Cardiac muscle cell (in vitro differentiated cells and primary cell): ENCODE measurements around the gene DCUN1D1. TPM values are rescaled to one million over a fixed set of nuclear protein-coding genes. Genes with fewer than 3 reads are reported as not detected.

Experiments used
- DNase-seq, 2 donors: peaks; one replicate each; pipeline versions ENCODE4 v3.0.0 to v3.0.0-alpha.2; 2010 to 2017; ENCODE audit warnings: low read depth in 1 of 2, low spot score in 1 of 2
- H3K27ac ChIP-seq: fragments of 200-600 bp; sonication (generic); 2 replicates; pipeline ENCODE4 v1.5.1; 2016
- H3K27me3 ChIP-seq: fragments of 200-600 bp; sonication (generic); 2 replicates; pipeline ENCODE4 v1.6.0; 2016; ENCODE audit warnings: control low read depth
- H3K36me3 ChIP-seq: fragments of 200-600 bp; sonication (generic); 2 replicates; pipeline ENCODE4 v1.5.1; 2016; ENCODE audit warnings: control low read depth
- H3K4me1 ChIP-seq: fragments of 200-600 bp; sonication (generic); 2 replicates; pipeline ENCODE4 v1.8.1; 2017; ENCODE audit warnings: low read depth, mild to moderate bottlenecking, mixed run types
- H3K4me3 ChIP-seq: fragments of 200-600 bp; sonication (generic); 2 replicates; pipeline ENCODE4 v1.5.1; 2016; ENCODE audit warnings: mild to moderate bottlenecking
- H3K9me3 ChIP-seq: fragments of 200-600 bp; sonication (generic); 2 replicates; pipeline ENCODE4 v1.5.1; 2017; ENCODE audit warnings: low read depth, mild to moderate bottlenecking, control low read depth
- CTCF ChIP-seq: IDR thresholded peaks from 2 replicates; pipeline ENCODE4 v1.5.1; 2012; ENCODE audit warnings: low read depth, mild to moderate bottlenecking, low read length
- polyA plus RNA-seq: library from polyadenylated mRNA; unstranded; fragments of >200 nt; fragmentation: Nextera tagmentation; extraction: Ambion mirVana; gene quantifications from 2 replicates; pipeline ENCODE4 v1.2.1, GENCODE V29; 2016
- total RNA-seq: library from RNA; depleted of rRNA; stranded (reverse); fragments of >200 nt; gene quantifications from 2 replicates; pipeline ENCODE4 v1.2.3, GENCODE V29; 2016

Gene DCUN1D1
- total and polyA plus RNA-seq, 2 experiments from 2014 or later, result 28.4 to 31.1 TPM

GRCh38 chr3:182904164-182904563, 76.2 kb downstream of the DCUN1D1 start:
- no peaks in the 10 kb centered on the region for H3K4me1 ChIP-seq
- no peak for DNase-seq
- H3K9me3 ChIP-seq, result no peaks in the 10 kb centered on the region
- TF ChIP-seq CTCF, result no peak
- peaks cover 8% of the 10 kb centered on the region for H3K36me3 ChIP-seq
- H3K4me3 ChIP-seq, result no peak overlapping the region
- no peaks in the 10 kb centered on the region for H3K27me3 ChIP-seq
- no peak overlapping the region for H3K27ac ChIP-seq

GRCh38 chr3:182902236-182902635, 78.1 kb downstream of the DCUN1D1 start:
- Histone ChIP-seq H3K36me3 (peaks cover 13% of the 10 kb centered on the region), H3K27me3 (no peaks in the 10 kb centered on the region), H3K4me3 (no peak overlapping the region), H3K27ac (no peak overlapping the region), H3K9me3 (no peaks in the 10 kb centered on the region), H3K4me1 (no peaks in the 10 kb centered on the region)
- no peak for DNase-seq
- no peak for TF ChIP-seq CTCF

GRCh38 chr3:182896553-182896952, 83.8 kb downstream of the DCUN1D1 start:
- no peaks in the 10 kb centered on the region for H3K27me3 ChIP-seq
- no peaks in the 10 kb centered on the region for H3K9me3 ChIP-seq
- no peak for TF ChIP-seq CTCF
- peaks cover 5% of the 10 kb centered on the region for H3K36me3 ChIP-seq
- DNase-seq, result no peak
- no peak overlapping the region for H3K27ac ChIP-seq
- no peak overlapping the region for H3K4me3 ChIP-seq
- H3K4me1 ChIP-seq, result no peaks in the 10 kb centered on the region

- TF ChIP-seq CTCF, result no peak
- no peak overlapping the region for H3K4me3 ChIP-seq
- H3K27me3 ChIP-seq, result no peaks in the 10 kb centered on the region
- H3K9me3 ChIP-seq, result no peaks in the 10 kb centered on the region
- DNase-seq, result no peak
- no peaks in the 10 kb centered on the region for H3K4me1 ChIP-seq
- peaks cover 6% of the 10 kb centered on the region for H3K36me3 ChIP-seq
- no peak overlapping the region for H3K27ac ChIP-seq
Measured at GRCh38 chr3:182895513-182896112, 84.7 kb downstream of the DCUN1D1 start.

- no peak overlapping the region for H3K4me3 ChIP-seq
- peaks cover 16% of the 10 kb centered on the region for H3K36me3 ChIP-seq
- no peak for TF ChIP-seq CTCF
- H3K27me3 ChIP-seq, result no peaks in the 10 kb centered on the region
- no peak for DNase-seq
- H3K9me3 ChIP-seq, result no peaks in the 10 kb centered on the region
- no peak overlapping the region for H3K27ac ChIP-seq
- H3K4me1 ChIP-seq, result no peaks in the 10 kb centered on the region
Measured at GRCh38 chr3:182892226-182892625, 88.1 kb downstream of the DCUN1D1 start.
